Retinal pigment epithelial cell (primary cell): ENCODE results near the gene WWOX.

Source experiments
- DNase-seq: peaks from one replicate; pipeline ENCODE4 v3.0.0-alpha.2; 2010; ENCODE audit warnings: low read depth
- H3K4me3 ChIP-seq: 2 replicates; pipeline ENCODE4 v1.5.1; 2011; ENCODE audit warnings: mild to moderate bottlenecking, low read length, control low read depth, moderate library complexity
- TF ChIP-seq, protein P1 (sequence below): conservative IDR thresholded peaks from 2 replicates; pipeline ENCODE4 v1.5.1; 2011; ENCODE audit warnings: low read depth, low read length, control low read depth, inconsistent platforms

WWOX gene

GRCh38 chr16:78570399-78571141, 471.1 kb downstream of the WWOX start:
- no peak overlapping the region for H3K4me3 ChIP-seq
- no peak for DNase-seq
- TF ChIP-seq, protein P1, sequence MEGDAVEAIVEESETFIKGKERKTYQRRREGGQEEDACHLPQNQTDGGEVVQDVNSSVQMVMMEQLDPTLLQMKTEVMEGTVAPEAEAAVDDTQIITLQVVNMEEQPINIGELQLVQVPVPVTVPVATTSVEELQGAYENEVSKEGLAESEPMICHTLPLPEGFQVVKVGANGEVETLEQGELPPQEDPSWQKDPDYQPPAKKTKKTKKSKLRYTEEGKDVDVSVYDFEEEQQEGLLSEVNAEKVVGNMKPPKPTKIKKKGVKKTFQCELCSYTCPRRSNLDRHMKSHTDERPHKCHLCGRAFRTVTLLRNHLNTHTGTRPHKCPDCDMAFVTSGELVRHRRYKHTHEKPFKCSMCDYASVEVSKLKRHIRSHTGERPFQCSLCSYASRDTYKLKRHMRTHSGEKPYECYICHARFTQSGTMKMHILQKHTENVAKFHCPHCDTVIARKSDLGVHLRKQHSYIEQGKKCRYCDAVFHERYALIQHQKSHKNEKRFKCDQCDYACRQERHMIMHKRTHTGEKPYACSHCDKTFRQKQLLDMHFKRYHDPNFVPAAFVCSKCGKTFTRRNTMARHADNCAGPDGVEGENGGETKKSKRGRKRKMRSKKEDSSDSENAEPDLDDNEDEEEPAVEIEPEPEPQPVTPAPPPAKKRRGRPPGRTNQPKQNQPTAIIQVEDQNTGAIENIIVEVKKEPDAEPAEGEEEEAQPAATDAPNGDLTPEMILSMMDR, result no peak

- DNase-seq, result no peak
- TF ChIP-seq, protein P1, result no peak
- H3K4me3 ChIP-seq, result no peak overlapping the region
These were observed 472.0 kb downstream of the WWOX start for GRCh38 chr16:78571434-78571833.

GRCh38 chr16:78571898-78572358, 472.5 kb downstream of the WWOX start:
- no peak overlapping the region for H3K4me3 ChIP-seq
- no peak for DNase-seq
- TF ChIP-seq, protein P1, result no peak

- DNase-seq, result no peak
- TF ChIP-seq, protein P1, result no peak
- no peak overlapping the region for H3K4me3 ChIP-seq
These were observed 475.1 kb downstream of the WWOX start for GRCh38 chr16:78574571-78574970.

GRCh38 chr16:78576941-78577340, 477.5 kb downstream of the WWOX start:
- TF ChIP-seq, protein P1, result no peak
- no peak overlapping the region for H3K4me3 ChIP-seq
- no peak for DNase-seq

GRCh38 chr16:78577630-78578029, 478.2 kb downstream of the WWOX start:
- TF ChIP-seq, protein P1, result no peak
- no peak for DNase-seq
- no peak overlapping the region for H3K4me3 ChIP-seq

DNA sequence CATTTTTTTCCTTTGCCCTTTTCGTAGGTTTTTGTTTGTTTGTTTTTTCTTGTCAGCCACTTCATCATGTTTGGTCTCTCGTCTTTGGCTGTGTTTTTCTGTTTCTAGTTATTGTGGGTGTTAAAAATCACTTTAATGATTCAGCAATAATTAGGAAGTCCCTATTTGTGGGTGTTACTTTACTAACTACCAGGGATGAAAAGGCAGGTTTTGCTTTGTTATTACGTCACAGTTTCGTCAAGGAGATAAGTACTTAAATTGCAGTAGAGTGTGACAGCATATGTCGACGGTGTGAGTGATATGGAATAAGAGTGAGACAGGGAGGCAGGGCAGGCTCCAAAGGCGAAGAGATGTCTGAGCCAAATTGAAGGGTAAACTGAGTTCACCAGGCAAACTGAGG, 479.6 kb downstream of the WWOX start:
- no peak for DNase-seq
- TF ChIP-seq, protein P1, result no peak
- no peak overlapping the region for H3K4me3 ChIP-seq
